Kidney epithelial cell (primary cell): Measurements from ENCODE around the gene ADAM12. TPM values are rescaled to one million over a fixed set of nuclear protein-coding genes. Genes with fewer than 3 reads are reported as not detected.

Experiments used
- DNase-seq: peaks from one replicate; pipeline ENCODE4 v3.0.0-alpha.2; 2010; ENCODE audit warnings: low read depth
- H3K27me3 ChIP-seq: 2 replicates; pipeline ENCODE4 v1.6.0; 2011; ENCODE audit warnings: low read length; ENCODE audit not compliant: control insufficient read depth, insufficient read depth
- H3K36me3 ChIP-seq: 2 replicates; pipeline ENCODE4 v1.5.1; 2011; ENCODE audit warnings: low read length; ENCODE audit not compliant: control insufficient read depth, insufficient read depth
- H3K4me3 ChIP-seq: 2 replicates; pipeline ENCODE4 v1.5.1; 2011; ENCODE audit warnings: low read depth, mild to moderate bottlenecking, control low read depth, low read length
- total RNA-seq: library from RNA; depleted of rRNA; stranded (reverse); fragments of >200 nt; gene quantifications from 2 replicates; pipeline ENCODE4 v1.2.3, GENCODE V29; 2015
- TF ChIP-seq, protein P1 (sequence below): IDR thresholded peaks from 2 replicates; pipeline ENCODE4 v1.5.1; 2011; ENCODE audit warnings: mild to moderate bottlenecking, moderate library complexity, low read length, control low read depth, inconsistent platforms; ENCODE audit not compliant: insufficient read depth, poor library complexity, severe bottlenecking

The ADAM12 gene
- total RNA-seq, 1 donor from 2014 or later = 21.9 TPM

DNA sequence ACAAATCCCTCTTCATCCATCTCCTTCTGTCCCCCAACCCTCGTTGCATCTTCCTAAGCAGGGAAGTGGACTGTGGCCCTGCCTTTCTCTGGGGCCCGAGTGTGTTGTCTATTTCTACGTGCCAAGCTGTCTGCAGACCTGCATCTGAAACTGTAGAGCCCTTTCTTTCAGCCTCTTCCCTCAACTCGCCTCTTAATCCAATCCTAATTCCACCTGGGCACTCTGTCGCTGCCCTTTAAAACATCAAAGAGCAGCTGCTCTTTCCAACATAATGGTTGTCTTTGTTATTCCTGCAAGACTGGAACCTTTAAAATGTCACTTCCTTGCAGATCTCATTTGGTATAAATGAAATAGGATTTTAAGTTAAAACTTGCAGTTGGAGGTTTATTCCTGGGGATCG, 21.5 kb upstream of the ADAM12 start:
- no peaks in the 10 kb centered on the region for H3K27me3 ChIP-seq

DNA sequence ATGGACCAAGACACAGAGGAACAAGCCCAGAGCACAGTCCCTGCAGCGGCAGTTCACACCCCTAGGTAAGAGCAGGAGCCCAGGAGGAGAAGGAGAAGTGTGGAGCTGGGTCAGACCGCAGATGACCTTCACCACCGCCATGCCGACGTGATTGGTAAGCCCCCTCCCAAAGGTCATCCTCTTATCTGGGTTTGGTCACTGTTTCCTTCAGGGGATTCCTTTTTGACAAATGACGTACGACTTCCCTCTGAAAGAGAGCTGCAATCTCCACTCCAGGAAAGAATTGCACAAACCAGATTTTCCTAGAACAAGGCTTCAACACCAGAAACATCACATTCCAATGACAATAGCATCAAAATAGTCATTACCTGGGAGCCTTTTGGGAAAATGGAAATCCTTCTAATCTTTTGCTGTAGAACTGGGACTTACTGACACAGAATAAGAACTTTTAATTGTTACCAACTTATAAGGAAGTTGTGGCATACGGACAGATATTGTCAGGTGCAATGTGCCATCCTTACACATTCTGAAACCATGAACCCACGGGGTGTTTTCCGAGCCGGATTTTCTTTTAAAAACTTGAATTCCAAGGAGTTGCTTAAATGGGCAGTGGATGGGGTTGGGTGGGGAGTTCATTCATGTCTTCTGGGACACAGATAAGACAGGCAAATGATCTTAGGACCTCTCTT, 20.8 kb upstream of the ADAM12 start:
- DNase-seq = no peak
- Histone ChIP-seq H3K27me3 (no peaks in the 10 kb centered on the region), H3K36me3 (no peaks in the 10 kb centered on the region), H3K4me3 (no peak overlapping the region)
- TF ChIP-seq, protein P1, sequence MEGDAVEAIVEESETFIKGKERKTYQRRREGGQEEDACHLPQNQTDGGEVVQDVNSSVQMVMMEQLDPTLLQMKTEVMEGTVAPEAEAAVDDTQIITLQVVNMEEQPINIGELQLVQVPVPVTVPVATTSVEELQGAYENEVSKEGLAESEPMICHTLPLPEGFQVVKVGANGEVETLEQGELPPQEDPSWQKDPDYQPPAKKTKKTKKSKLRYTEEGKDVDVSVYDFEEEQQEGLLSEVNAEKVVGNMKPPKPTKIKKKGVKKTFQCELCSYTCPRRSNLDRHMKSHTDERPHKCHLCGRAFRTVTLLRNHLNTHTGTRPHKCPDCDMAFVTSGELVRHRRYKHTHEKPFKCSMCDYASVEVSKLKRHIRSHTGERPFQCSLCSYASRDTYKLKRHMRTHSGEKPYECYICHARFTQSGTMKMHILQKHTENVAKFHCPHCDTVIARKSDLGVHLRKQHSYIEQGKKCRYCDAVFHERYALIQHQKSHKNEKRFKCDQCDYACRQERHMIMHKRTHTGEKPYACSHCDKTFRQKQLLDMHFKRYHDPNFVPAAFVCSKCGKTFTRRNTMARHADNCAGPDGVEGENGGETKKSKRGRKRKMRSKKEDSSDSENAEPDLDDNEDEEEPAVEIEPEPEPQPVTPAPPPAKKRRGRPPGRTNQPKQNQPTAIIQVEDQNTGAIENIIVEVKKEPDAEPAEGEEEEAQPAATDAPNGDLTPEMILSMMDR = no peak

More for the DNA sequence above, 21.5 kb upstream of the ADAM12 start:
- H3K4me3 ChIP-seq = no peak overlapping the region
- TF ChIP-seq, protein P1 = no peak
- no peak for DNase-seq
- no peaks in the 10 kb centered on the region for H3K36me3 ChIP-seq

DNA sequence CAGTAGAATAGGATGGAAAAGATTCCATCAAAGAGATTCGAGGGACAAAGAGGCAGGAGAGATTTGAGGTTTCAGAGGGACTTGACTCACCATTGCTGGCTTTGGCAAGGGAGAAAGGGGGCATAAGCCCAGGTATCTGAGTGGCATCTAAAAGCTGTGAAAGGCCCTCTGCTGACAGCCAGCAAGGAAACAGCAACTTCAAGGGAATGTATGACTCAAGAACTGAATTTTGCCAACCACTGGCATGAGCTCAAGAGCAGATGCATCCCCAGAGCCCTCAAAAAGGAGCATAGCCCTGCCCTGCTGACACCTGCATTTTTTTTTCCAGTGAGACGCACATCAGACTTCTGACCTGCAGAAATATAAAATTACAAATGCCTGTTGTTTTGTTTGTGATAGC, 19.6 kb upstream of the ADAM12 start:
- no peak for DNase-seq
- H3K36me3 ChIP-seq = no peaks in the 10 kb centered on the region
- TF ChIP-seq, protein P1 = no peak

DNA sequence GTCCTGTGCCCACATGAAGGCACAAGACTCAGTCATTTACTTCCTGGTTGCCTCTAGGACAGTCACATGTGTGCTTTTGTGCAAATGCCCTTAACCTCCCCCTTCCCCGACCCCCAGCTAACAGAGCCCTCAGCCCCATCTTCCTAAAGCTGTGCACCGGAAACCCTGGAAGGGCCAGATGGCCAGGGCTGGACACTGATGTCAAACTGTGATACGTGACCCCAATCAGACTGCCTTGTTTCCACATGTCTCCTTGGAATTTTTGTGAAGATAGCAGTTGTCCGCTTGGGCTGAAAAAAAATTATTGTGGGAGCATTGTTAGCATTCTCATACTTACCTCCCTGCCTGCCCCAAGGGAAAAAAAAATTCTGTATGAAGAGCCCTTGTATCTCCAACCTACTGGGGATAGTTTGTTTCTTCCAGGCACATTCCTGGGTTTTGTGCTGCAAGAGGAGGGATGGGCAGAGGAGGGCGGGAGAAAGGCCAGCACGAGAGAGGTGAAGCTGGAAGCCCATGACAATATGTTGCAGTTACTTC, 17.0 kb upstream of the ADAM12 start:
- Histone ChIP-seq H3K27me3 (no peaks in the 10 kb centered on the region), H3K4me3 (no peak overlapping the region), H3K36me3 (no peaks in the 10 kb centered on the region)
- DNase-seq = no peak
- TF ChIP-seq, protein P1 = no peak

More for the DNA sequence above, 19.6 kb upstream of the ADAM12 start:
- Histone ChIP-seq H3K27me3 (no peaks in the 10 kb centered on the region), H3K4me3 (no peak overlapping the region)

DNA sequence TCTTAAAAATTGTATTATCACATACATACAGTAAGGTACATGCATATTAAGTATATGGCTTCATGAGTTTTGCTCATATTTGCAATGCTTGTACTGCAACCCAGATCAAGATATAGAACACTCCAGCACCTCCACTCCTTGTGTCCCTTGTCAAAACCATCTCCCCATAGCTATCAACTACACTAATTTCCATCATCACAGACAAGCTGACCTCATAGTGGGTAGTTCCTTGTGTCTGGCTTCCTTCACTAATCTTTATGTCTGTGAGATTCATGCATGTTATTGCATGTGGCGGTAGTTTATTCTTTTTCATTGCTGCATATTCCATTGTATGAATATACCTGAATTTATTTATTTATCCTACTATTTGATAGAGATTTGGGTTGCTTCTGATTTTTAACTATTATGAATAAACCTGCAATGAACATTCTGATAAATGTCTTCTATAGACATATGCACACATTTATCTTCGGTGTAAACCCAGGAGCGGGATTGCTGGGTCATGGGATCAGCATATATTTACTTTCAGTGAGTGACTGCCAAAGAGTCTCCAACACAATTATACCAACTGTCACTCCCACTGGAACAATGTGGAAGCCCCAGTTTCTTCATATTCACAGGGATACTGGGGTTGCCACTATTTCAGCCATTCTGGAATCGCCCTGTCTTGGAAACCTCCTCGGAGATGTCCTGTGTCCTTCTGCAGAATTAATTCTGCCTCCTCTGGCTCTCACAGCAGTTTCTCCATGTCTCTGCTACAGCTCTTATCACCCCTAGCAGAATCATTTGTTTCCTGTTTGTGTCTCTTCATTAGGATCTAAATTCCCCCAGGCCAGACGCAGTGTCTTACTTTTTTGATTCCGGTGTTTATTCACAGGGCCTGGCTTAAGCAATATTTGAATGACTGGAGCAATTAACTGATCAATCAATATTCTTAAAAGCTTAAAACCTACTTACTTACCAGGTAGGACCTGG, 14.7 kb upstream of the ADAM12 start:
- H3K36me3 ChIP-seq = no peaks in the 10 kb centered on the region
- TF ChIP-seq, protein P1 = no peak
- no peak overlapping the region for H3K4me3 ChIP-seq
- no peak for DNase-seq
- no peaks in the 10 kb centered on the region for H3K27me3 ChIP-seq
